ENCODE measurements around the gene LDLRAD3. TPM values are rescaled to one million over a fixed set of nuclear protein-coding genes. Genes with fewer than 3 reads are reported as not detected.

The LDLRAD3 gene
- total RNA-seq, 1 experiment from 2014 or later, result 15.3 TPM

DNA sequence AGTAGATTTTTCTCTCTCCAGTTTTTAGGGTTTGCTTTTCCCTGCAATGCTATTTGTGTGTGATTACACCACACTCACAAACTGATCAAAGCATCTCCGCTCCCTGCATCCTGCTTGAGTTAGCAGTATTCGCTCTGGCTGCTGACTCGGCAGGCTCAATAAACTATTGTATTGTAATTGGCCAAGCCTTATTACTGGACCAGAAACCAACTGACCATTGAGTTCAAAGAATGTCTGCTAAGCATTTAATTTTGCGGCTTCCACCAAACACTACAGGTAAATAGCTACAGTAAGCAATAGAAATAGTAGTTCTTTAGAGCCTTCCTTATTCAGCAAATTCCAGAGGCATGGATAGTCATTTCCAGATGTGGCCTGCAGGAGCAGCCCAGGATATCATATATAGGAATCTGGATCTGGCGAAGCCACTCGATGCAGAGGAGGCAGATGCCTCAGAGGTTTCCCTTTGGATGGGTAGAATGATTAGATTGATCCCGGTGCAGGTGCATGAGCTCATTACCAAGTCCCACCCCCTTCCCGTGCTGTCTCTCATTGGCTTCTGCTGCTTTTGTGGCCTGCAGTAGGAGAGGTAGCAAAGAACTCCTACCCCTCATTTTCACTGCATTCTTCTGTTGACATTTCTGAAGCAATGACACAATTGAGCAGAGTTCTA lies 268.0 kb downstream of the LDLRAD3 start:
- Histone ChIP-seq H3K9me3 (ENCODE audit: low read length) (no peaks in the 10 kb centered on the region), H3K4me3 (ENCODE audit: low read length) (no peak overlapping the region), H3K4me2 (ENCODE audit: low read length) (no peak overlapping the region), H3K9ac (ENCODE audit: low read length) (no peak overlapping the region), H3K27ac (ENCODE audit: low read length) (no peak overlapping the region), H2AFZ (ENCODE audit: low read length) (no peak overlapping the region), H3K36me3 (ENCODE audit: low read depth, low read length) (no peaks in the 10 kb centered on the region; the same call in 1 of the 2 replicates), H3K79me2 (ENCODE audit: low read length) (no peaks in the 10 kb centered on the region), H3K4me1 (ENCODE audit: insufficient read depth, low read length) (peaks cover 17% of the 10 kb centered on the region), H4K20me1 (ENCODE audit: low read length) (no peaks in the 10 kb centered on the region), H3K27me3 (ENCODE audit: low read length) (no peaks in the 10 kb centered on the region), H3F3A (ENCODE audit: low read length, unreplicated experiment) (no peaks in the 10 kb centered on the region), H3K9me2 (replicated peaks; ENCODE audit: low read length) (no peaks in the 10 kb centered on the region)
- intact Hi-C loops (cut with micrococcal nuclease), result no loop called here
- ChIA-PET CTCF (interaction anchor here (0.6 kb wide), 2 partner anchors 48 to 390 kb away, joined by 3 to 4 read pairs; no protein-coding TSS in a partner anchor), POLR2A (ENCODE audit: unreplicated experiment) (no interaction called here)
- TF ChIP-seq, protein P1, sequence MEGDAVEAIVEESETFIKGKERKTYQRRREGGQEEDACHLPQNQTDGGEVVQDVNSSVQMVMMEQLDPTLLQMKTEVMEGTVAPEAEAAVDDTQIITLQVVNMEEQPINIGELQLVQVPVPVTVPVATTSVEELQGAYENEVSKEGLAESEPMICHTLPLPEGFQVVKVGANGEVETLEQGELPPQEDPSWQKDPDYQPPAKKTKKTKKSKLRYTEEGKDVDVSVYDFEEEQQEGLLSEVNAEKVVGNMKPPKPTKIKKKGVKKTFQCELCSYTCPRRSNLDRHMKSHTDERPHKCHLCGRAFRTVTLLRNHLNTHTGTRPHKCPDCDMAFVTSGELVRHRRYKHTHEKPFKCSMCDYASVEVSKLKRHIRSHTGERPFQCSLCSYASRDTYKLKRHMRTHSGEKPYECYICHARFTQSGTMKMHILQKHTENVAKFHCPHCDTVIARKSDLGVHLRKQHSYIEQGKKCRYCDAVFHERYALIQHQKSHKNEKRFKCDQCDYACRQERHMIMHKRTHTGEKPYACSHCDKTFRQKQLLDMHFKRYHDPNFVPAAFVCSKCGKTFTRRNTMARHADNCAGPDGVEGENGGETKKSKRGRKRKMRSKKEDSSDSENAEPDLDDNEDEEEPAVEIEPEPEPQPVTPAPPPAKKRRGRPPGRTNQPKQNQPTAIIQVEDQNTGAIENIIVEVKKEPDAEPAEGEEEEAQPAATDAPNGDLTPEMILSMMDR (conservative IDR thresholded peaks at IDR 0.05; ENCODE audit: low read depth, low read length), result no peak
- TF ChIP-seq EZH2 (IDR thresholded peaks at IDR 0.05; ENCODE audit: low read length, unreplicated experiment) (no peak), EZH2phosphoT487 (IDR thresholded peaks at IDR 0.05; ENCODE audit: borderline replicate concordance, low read length) (no peak)
- DNase-seq, result no peak
- BruUV-seq (replicated peaks), result no TSS peak
- no peak for ATAC-seq

DNA sequence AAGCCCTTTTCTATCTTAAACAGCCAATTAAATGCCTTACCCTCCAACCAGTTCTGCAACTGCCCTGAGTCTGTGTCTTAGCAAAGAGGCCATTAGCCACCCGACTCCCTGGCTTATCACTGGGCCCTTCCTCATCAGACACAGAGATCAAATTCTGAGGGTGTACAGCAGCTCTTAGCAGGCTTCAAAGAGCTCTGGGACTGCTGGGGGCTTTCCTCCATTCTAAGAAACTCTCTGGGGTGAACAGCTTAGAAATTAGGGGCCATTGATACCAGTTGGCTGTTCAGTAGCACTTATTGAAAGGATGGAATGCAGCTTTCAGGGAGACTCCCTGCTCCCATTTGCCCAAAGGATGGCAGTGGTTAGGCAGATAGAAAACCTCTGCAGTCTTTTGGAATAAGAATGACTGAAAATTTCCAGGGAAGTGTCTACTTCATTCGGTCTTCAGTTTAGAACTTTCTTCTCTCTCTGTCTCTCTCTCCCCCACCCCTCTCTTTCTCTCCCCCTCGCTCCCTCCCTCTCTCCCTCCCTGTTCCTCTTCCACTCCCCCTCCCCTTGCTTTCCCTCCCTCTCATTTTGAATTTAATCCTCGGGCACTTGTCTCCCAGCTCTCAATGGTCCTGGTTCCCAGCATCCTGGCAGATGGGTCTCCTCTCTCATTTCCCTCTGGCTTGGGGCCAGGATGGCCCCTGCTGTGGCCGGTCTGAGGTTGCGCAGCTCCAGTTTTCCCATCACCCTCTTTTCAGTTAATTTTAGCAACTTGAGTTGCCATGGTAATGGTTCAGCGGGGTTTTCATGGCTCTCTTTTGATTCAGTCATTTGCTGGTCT lies 268.9 kb downstream of the LDLRAD3 start:
- TF ChIP-seq EZH2phosphoT487 (IDR thresholded peaks at IDR 0.05; ENCODE audit: borderline replicate concordance, low read length) (no peak), EZH2 (IDR thresholded peaks at IDR 0.05; ENCODE audit: low read length, unreplicated experiment) (no peak)
- TF ChIP-seq, protein P1 (conservative IDR thresholded peaks at IDR 0.05; ENCODE audit: low read depth, low read length), result no peak
- no peaks in the 10 kb centered on the region for H3K27me3 ChIP-seq (ENCODE audit: low read length)
- no TSS peak for BruUV-seq (replicated peaks)
- H3K36me3 ChIP-seq (ENCODE audit: low read depth, low read length), result no peaks in the 10 kb centered on the region
- H3K4me1 ChIP-seq (ENCODE audit: insufficient read depth, low read length), result peaks cover 17% of the 10 kb centered on the region
- ATAC-seq (no peak), DNase-seq (no peak)
- no peak overlapping the region for H2AFZ ChIP-seq (ENCODE audit: low read length)
- intact Hi-C loops (cut with micrococcal nuclease), result no loop called here
- no peak overlapping the region for H3K4me3 ChIP-seq (ENCODE audit: low read length)
- H3F3A ChIP-seq (ENCODE audit: low read length, unreplicated experiment), result no peaks in the 10 kb centered on the region
- no peak overlapping the region for H3K4me2 ChIP-seq (ENCODE audit: low read length)
- no peak overlapping the region for H3K27ac ChIP-seq (ENCODE audit: low read length)
- H4K20me1 ChIP-seq (ENCODE audit: low read length), result no peaks in the 10 kb centered on the region
- CTCF ChIA-PET, result interaction anchor here (0.6 kb wide), 1 partner anchor 48 kb away, joined by 4 read pairs; no protein-coding TSS in a partner anchor
- no peak overlapping the region for H3K9ac ChIP-seq (ENCODE audit: low read length)
- H3K9me3 ChIP-seq (ENCODE audit: low read length), result no peaks in the 10 kb centered on the region
- no peaks in the 10 kb centered on the region for H3K9me2 ChIP-seq (replicated peaks; ENCODE audit: low read length)
- no peaks in the 10 kb centered on the region for H3K79me2 ChIP-seq (ENCODE audit: low read length)
- POLR2A ChIA-PET (ENCODE audit: unreplicated experiment), result no interaction called here

All from PC-3 (cell line).